Loucy (cell line): Measurements from ENCODE around the gene DLGAP1.

Experiments
- H2AFZ ChIP-seq: fragments of 200-600 bp; sonication (generic); 2 replicates; pipeline ENCODE4 v1.6.0; 2016; ENCODE audit warnings: antibody characterized with exemption, mild to moderate bottlenecking, low read length, moderate library complexity
- H3F3A ChIP-seq: fragments of 200-600 bp; 2 replicates; pipeline ENCODE4 v1.6.0; 2016; ENCODE audit warnings: antibody characterized with exemption, low read depth, mild to moderate bottlenecking
- H3K27me3 ChIP-seq: fragments of 200-600 bp; sonication (generic); 2 replicates; pipeline ENCODE4 v1.6.1; 2014; ENCODE audit warnings: low read length, mild to moderate bottlenecking; ENCODE audit not compliant: insufficient read depth, poor library complexity, severe bottlenecking
- H3K36me3 ChIP-seq: fragments of 200-600 bp; sonication (generic); 2 replicates; pipeline ENCODE4 v1.6.1; 2016; ENCODE audit warnings: low read length; ENCODE audit not compliant: insufficient read depth
- H3K4me1 ChIP-seq: fragments of 200-600 bp; sonication (generic); 2 replicates; pipeline ENCODE4 v1.5.1; 2014; ENCODE audit warnings: low read length, mild to moderate bottlenecking; ENCODE audit not compliant: insufficient read depth, poor library complexity, severe bottlenecking
- H3K4me2 ChIP-seq: fragments of 200-600 bp; sonication (generic); 2 replicates; pipeline ENCODE4 v1.6.0; 2014; ENCODE audit warnings: antibody characterized with exemption, low read length, low read depth, mild to moderate bottlenecking; ENCODE audit not compliant: poor library complexity, severe bottlenecking
- H3K4me3 ChIP-seq: fragments of 200-600 bp; sonication (generic); 2 replicates; pipeline ENCODE4 v1.5.1; 2014; ENCODE audit warnings: low read length, mild to moderate bottlenecking, mixed read lengths; ENCODE audit not compliant: poor library complexity, severe bottlenecking
- H3K79me2 ChIP-seq: fragments of 200-600 bp; sonication (generic); 2 replicates; pipeline ENCODE4 v1.6.1; 2014; ENCODE audit warnings: low read length; ENCODE audit not compliant: insufficient read depth
- H3K9ac ChIP-seq: fragments of 200-600 bp; sonication (generic); 2 replicates; pipeline ENCODE4 v1.6.0; 2014; ENCODE audit warnings: mild to moderate bottlenecking, low read depth, low read length, moderate library complexity; ENCODE audit not compliant: poor library complexity, severe bottlenecking
- H3K9me2 ChIP-seq: fragments of 200-600 bp; sonication (generic); replicated peaks from 2 replicates; pipeline ENCODE4 v1.6.1; 2016; ENCODE audit warnings: low read depth, low read length, mixed read lengths
- H3K9me3 ChIP-seq: fragments of 200-600 bp; sonication (generic); 2 replicates; pipeline ENCODE4 v1.6.1; 2014; ENCODE audit warnings: mild to moderate bottlenecking, antibody characterized with exemption, low read length, low read depth; ENCODE audit not compliant: insufficient read depth
- H4K20me1 ChIP-seq: fragments of 200-600 bp; sonication (generic); 2 replicates; pipeline ENCODE4 v1.6.0; 2014; ENCODE audit warnings: antibody characterized with exemption, low read length, mild to moderate bottlenecking; ENCODE audit not compliant: insufficient read depth, poor library complexity, severe bottlenecking
- CTCF ChIP-seq: fragments of 200-600 bp; sonication (generic); conservative IDR thresholded peaks from 2 replicates; pipeline ENCODE4 v1.5.1; 2014; ENCODE audit warnings: mild to moderate bottlenecking, antibody characterized with exemption, low read length
- EZH2phosphoT487 ChIP-seq: fragments of 200-600 bp; IDR thresholded peaks from 2 replicates; pipeline ENCODE4 v1.6.1; 2018; ENCODE audit warnings: antibody characterized with exemption, mild to moderate bottlenecking, moderate library complexity, borderline replicate concordance

DLGAP1 gene

DNA sequence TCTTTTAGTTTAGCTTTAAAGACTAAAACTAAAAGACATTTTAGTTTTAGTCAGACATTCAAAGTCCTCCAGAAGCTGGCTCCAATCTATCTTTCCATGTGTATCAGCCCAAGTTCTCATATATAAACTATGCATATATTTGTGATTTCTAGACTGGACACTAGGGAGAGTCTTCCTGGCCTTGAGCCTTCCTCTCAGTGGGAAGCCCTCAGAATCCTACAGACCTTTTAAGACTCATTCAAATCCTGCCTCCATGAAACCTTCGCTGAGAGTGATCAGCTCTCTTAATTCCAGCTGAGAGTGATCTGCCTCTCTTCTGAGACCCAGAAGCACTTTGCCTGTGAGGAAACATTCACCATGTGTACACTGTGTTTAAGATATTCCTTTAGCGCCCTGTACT is 552.4 kb downstream of the DLGAP1 start:
- no peak overlapping the region for H2AFZ ChIP-seq
- H3K36me3 ChIP-seq = no peaks in the 10 kb centered on the region
- no peaks in the 10 kb centered on the region for H3F3A ChIP-seq
- no peak overlapping the region for H3K9ac ChIP-seq
- H3K4me3 ChIP-seq = no peak overlapping the region
- H3K27me3 ChIP-seq = no peaks in the 10 kb centered on the region
- H3K4me2 ChIP-seq = no peak overlapping the region
- no peaks in the 10 kb centered on the region for H4K20me1 ChIP-seq
- no peaks in the 10 kb centered on the region for H3K79me2 ChIP-seq
- TF ChIP-seq EZH2phosphoT487 (no peak), CTCF (no peak)
- no peaks in the 10 kb centered on the region for H3K4me1 ChIP-seq
- H3K9me3 ChIP-seq = no peaks in the 10 kb centered on the region
- no peaks in the 10 kb centered on the region for H3K9me2 ChIP-seq

DNA sequence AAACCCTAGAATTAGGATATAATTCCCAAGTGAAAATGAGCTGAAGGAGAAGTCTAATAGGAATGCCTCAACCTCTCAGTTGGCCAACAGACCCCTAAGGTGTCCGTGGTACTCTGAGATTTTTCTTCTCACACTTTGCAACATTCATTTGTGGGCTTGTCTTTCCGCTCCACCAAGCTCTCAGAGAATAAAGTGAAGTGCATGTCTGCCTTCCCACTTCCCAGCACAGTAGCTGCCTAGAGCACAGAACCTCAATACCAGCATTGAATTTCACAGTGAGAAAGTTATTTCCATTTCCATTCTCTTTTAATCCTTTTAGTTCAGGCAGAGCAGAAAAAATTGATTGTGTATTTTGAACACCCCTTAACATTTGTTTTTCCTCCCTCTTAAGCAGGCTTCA is 553.3 kb downstream of the DLGAP1 start:
- H3K36me3 ChIP-seq = no peaks in the 10 kb centered on the region
- H3K9ac ChIP-seq = no peak overlapping the region
- TF ChIP-seq CTCF = no peak
- no peak for TF ChIP-seq EZH2phosphoT487
- no peak overlapping the region for H3K4me3 ChIP-seq
- H3F3A ChIP-seq = no peaks in the 10 kb centered on the region
- H3K4me2 ChIP-seq = no peak overlapping the region
- H3K9me2 ChIP-seq = no peaks in the 10 kb centered on the region
- no peak overlapping the region for H2AFZ ChIP-seq
- H3K9me3 ChIP-seq = no peaks in the 10 kb centered on the region
- no peaks in the 10 kb centered on the region for H3K4me1 ChIP-seq
- no peaks in the 10 kb centered on the region for H3K27me3 ChIP-seq
- H3K79me2 ChIP-seq = no peaks in the 10 kb centered on the region
- no peaks in the 10 kb centered on the region for H4K20me1 ChIP-seq

DNA sequence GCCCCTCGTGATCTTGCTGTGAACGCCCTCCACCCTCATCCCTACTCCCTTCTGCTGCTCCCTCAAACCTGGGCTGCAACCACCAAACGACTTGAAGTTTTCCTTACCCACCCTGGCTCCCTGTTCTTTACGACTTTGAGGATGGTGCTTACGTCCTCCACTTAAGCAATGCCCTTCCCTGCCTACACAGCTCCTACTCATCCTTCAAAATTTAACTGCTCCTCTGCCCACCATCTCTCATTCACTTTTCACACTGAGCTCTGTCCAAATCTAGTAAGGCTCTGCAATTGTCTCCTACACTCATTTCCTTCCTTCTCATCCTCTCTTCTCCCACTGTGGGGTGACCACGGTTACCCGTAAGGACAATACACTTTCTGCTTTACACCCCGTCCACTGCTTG is 554.1 kb downstream of the DLGAP1 start:
- Histone ChIP-seq H3K4me3 (no peak overlapping the region), H3K79me2 (no peaks in the 10 kb centered on the region), H3K4me2 (no peak overlapping the region), H3K36me3 (no peaks in the 10 kb centered on the region), H3K27me3 (no peaks in the 10 kb centered on the region), H3K9me2 (no peaks in the 10 kb centered on the region), H3K9ac (no peak overlapping the region), H2AFZ (no peak overlapping the region), H3K9me3 (no peaks in the 10 kb centered on the region), H4K20me1 (no peaks in the 10 kb centered on the region), H3K4me1 (no peaks in the 10 kb centered on the region), H3F3A (no peaks in the 10 kb centered on the region)
- no peak for TF ChIP-seq EZH2phosphoT487
- TF ChIP-seq CTCF = no peak
